ENCODE results near the gene RNU6-8. TPM values are rescaled to one million over a fixed set of nuclear protein-coding genes. Genes with fewer than 3 reads are reported as not detected.

Gene RNU6-8
- total RNA-seq, 1 donor from 2014 or later, result not detected

Other genes with a start within 250 kb of the RNU6-8 start
- gene ARHGAP5, start 126.0 kb downstream of the RNU6-8 start, total RNA-seq (ENCODE audit: insufficient read depth, low replicate concordance), result 273 TPM
- gene RNU6-7, start 1.2 kb downstream of the RNU6-8 start, total RNA-seq (ENCODE audit: insufficient read depth, low replicate concordance), result not detected
- 76.3 TPM for gene AKAP6, start 126.0 kb upstream of the RNU6-8 start, total RNA-seq (ENCODE audit: insufficient read depth, low replicate concordance)